MCF 10A (cell line): ENCODE measurements around the gene ZDHHC8. TPM values are rescaled to one million over a fixed set of nuclear protein-coding genes. Genes with fewer than 3 reads are reported as not detected.

Experiments used
- BruUV-seq: library from RNA; stranded (reverse); fragments of 400-500 nt; replicated peaks from 2 replicates; lab custom pipeline; 2021; lab: Mats Ljungman, UMichigan
- CTCF ChIA-PET: fragments of 300-600 bp; sonication (Branson Sonifier 250); formaldehyde crosslinking; extraction: SDS; loops from one replicate; lab custom pipeline; 2021; ENCODE audit warnings: antibody characterized with exemption, inconsistent platforms; lab: Yijun Ruan, JAX
- POLR2A ChIA-PET: fragments of 300-600, 350-650 bp; sonication (Branson Sonifier 250); formaldehyde crosslinking; extraction: SDS; loops from one replicate; lab custom pipeline; 2020; ENCODE audit warnings: antibody characterized with exemption, inconsistent platforms; lab: Yijun Ruan, JAX
- DNase-seq: peaks from one replicate; pipeline ENCODE4 v3.0.0-alpha.2; 2018; ENCODE audit not compliant: unreplicated experiment
- H3K27ac Mint-ChIP-seq: one replicate; pipeline ENCODE4 v1.8.0; 2022; ENCODE audit warnings: mild to moderate bottlenecking, low read depth, mixed read lengths; ENCODE audit not compliant: unreplicated experiment
- H3K27me3 Mint-ChIP-seq: one replicate; pipeline ENCODE4 v1.8.0; 2022; ENCODE audit warnings: mixed read lengths; ENCODE audit not compliant: insufficient read depth, unreplicated experiment
- H3K36me3 Mint-ChIP-seq: one replicate; pipeline ENCODE4 v1.8.0; 2022; ENCODE audit warnings: mild to moderate bottlenecking, moderate library complexity, mixed read lengths; ENCODE audit not compliant: insufficient read depth, unreplicated experiment
- H3K4me1 Mint-ChIP-seq: one replicate; pipeline ENCODE4 v1.8.0; 2022; ENCODE audit warnings: mixed read lengths; ENCODE audit not compliant: insufficient read depth, unreplicated experiment
- H3K4me3 Mint-ChIP-seq: one replicate; pipeline ENCODE4 v1.8.0; 2022; ENCODE audit warnings: mild to moderate bottlenecking, moderate library complexity, mixed read lengths; ENCODE audit not compliant: unreplicated experiment
- H3K9me3 Mint-ChIP-seq: one replicate; pipeline ENCODE4 v1.8.0; 2022; ENCODE audit warnings: mixed read lengths; ENCODE audit not compliant: unreplicated experiment
- intact Hi-C: fragments of 100-400 bp; cut with micrococcal nuclease; formaldehyde crosslinking; loops from 2 replicates; pipeline ENCODE4 v1.14.1; 2022
- total RNA-seq: library from RNA; stranded (reverse); gene quantifications from 2 replicates; pipeline ENCODE4 v1.2.3, GENCODE V29; 2022
- TF ChIP-seq, protein P1 (sequence below): fragments of 200-600 bp; IDR thresholded peaks from one replicate; pipeline ENCODE4 v1.8.0; 2022; ENCODE audit warnings: antibody characterized with exemption, mild to moderate bottlenecking; ENCODE audit not compliant: unreplicated experiment

ZDHHC8 gene
- total RNA-seq, 1 experiment from 2014 or later = 44.8 TPM

DNA sequence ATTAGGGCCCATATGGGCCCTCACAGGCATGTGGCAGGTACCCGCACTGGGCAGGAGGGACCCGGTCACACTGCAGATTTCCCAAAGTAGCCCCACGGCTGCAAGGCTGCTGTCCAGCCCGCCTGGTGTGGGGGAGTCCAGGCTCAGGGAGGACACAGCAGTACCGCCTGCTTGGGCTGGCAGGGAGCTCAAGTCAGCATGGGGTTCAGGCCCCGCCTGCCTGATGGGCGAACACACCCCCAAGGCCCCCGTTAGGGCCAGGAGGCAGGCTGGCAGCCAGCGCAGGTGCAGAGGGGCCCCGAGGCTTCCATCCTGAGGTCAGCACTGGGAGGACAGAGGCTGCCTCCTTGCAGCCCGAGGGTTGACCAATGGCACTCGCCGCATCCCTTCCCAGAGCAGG lies 5.5 kb downstream of the ZDHHC8 start:
- ChIA-PET POLR2A (no interaction called here), CTCF (no interaction called here)
- intact Hi-C loops = no loop called here
- Mint-ChIP-seq H3K27ac (peak overlapping the region; percentile 81), H3K9me3 (no peaks in the 10 kb centered on the region), H3K4me3 (no peak overlapping the region), H3K4me1 (no peaks in the 10 kb centered on the region), H3K36me3 (peaks cover 7% of the 10 kb centered on the region), H3K27me3 (no peaks in the 10 kb centered on the region)
- no peak for DNase-seq
- no TSS peak for BruUV-seq
- TF ChIP-seq, protein P1, sequence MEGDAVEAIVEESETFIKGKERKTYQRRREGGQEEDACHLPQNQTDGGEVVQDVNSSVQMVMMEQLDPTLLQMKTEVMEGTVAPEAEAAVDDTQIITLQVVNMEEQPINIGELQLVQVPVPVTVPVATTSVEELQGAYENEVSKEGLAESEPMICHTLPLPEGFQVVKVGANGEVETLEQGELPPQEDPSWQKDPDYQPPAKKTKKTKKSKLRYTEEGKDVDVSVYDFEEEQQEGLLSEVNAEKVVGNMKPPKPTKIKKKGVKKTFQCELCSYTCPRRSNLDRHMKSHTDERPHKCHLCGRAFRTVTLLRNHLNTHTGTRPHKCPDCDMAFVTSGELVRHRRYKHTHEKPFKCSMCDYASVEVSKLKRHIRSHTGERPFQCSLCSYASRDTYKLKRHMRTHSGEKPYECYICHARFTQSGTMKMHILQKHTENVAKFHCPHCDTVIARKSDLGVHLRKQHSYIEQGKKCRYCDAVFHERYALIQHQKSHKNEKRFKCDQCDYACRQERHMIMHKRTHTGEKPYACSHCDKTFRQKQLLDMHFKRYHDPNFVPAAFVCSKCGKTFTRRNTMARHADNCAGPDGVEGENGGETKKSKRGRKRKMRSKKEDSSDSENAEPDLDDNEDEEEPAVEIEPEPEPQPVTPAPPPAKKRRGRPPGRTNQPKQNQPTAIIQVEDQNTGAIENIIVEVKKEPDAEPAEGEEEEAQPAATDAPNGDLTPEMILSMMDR = no peak

DNA sequence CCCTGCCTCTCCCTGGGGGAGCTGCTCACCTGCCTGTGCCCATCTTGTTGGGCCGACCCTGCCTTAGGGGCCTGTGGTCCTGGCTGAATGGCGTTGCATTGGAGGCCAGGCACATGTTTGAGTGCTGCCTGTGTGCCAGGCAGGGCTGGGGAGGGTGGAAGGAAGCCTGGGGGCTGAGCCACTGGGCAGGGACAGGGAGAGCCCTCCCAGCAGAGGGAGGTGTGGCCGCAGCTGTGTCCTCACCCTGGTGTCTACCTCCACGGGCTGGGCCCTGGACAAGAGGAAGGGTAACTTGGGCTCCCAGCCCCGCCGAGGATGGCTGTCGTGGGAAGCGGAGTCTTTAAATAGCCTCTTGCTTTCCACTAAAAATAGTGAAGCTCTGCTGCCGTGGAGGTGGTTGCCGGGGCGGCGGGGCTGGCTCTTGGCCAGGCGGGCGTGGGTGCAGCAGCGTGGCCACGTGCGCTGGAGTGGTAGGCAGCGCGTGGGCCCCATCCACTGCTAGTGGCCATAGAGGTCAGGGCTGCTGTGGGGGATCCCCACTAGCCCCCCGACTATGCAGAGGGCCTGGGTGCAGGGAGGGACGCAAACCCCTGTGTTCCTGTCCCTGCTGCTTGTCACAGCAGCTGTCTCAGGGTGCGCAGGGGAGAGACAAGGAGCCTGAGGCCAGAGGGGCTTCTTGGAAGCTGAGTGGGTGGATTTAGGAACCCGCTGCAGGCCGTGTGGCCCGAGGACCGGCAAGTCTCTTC lies 6.2 kb downstream of the ZDHHC8 start:
- Mint-ChIP-seq H3K4me3 (no peak overlapping the region), H3K27ac (peak overlapping the region; percentile 81), H3K36me3 (peaks cover 7% of the 10 kb centered on the region), H3K9me3 (no peaks in the 10 kb centered on the region), H3K4me1 (no peaks in the 10 kb centered on the region), H3K27me3 (no peaks in the 10 kb centered on the region)
- DNase-seq = no peak
- BruUV-seq = no TSS peak
- CTCF ChIA-PET = no interaction called here
- TF ChIP-seq, protein P1 = no peak
- intact Hi-C loops = no loop called here
- POLR2A ChIA-PET = no interaction called here

DNA sequence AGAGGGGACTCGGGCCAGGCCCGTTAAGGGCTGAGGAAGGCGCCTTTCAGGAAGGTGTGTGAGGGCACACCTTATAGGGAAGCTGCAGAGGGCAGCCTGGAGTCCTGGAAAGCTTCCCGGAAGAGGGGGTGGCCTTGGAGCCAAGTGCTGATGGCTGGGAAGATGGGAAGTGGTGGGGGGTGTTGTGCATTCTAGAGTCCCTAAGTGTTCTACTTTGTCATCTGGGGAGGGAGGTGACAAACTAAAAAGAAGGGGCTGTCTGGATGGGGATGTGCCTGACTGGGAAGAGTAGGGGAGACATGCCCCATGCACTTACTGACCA lies 6.8 kb downstream of the ZDHHC8 start:
- DNase-seq = no peak
- ChIA-PET POLR2A (no interaction called here), CTCF (no interaction called here)
- no peaks in the 10 kb centered on the region for H3K4me1 Mint-ChIP-seq
- H3K36me3 Mint-ChIP-seq = peaks cover 7% of the 10 kb centered on the region
- BruUV-seq = no TSS peak
- intact Hi-C loops = no loop called here
- H3K4me3 Mint-ChIP-seq = no peak overlapping the region
- H3K9me3 Mint-ChIP-seq = no peaks in the 10 kb centered on the region
- no peak overlapping the region for H3K27ac Mint-ChIP-seq
- TF ChIP-seq, protein P1 = no peak
- no peaks in the 10 kb centered on the region for H3K27me3 Mint-ChIP-seq

DNA sequence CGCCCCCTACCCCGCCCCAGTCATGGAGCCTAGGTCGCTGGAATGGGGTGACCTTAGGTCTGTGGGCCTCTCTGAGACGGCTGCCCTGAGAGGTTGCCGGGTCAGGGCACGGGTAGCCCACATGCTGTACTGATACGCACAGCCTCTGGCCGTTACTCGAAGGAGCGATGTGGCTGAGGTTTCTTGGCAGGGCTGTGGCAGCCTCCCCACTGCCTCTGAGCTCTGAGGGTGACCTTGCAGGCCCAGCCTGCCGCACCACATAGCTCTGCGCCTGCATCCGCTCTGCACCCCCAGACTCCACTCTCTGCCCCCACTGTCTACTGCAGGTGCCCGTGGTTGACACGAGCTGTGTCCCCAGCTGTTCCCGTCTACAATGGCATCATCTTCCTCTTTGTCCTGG lies 7.3 kb downstream of the ZDHHC8 start:
- Mint-ChIP-seq H3K4me3 (no peak overlapping the region), H3K36me3 (peaks cover 7% of the 10 kb centered on the region), H3K9me3 (no peaks in the 10 kb centered on the region), H3K27me3 (no peaks in the 10 kb centered on the region), H3K4me1 (no peaks in the 10 kb centered on the region), H3K27ac (no peak overlapping the region)
- TF ChIP-seq, protein P1 = no peak
- ChIA-PET CTCF (no interaction called here), POLR2A (no interaction called here)
- BruUV-seq = no TSS peak
- no peak for DNase-seq
- intact Hi-C loops = no loop called here
